ENCODE results near the gene ABCC1. TPM values are rescaled to one million over a fixed set of nuclear protein-coding genes. Genes with fewer than 3 reads are reported as not detected.

ABCC1 gene
- total RNA-seq, 1 experiment from 2014 or later, result 61.9 TPM

DNA sequence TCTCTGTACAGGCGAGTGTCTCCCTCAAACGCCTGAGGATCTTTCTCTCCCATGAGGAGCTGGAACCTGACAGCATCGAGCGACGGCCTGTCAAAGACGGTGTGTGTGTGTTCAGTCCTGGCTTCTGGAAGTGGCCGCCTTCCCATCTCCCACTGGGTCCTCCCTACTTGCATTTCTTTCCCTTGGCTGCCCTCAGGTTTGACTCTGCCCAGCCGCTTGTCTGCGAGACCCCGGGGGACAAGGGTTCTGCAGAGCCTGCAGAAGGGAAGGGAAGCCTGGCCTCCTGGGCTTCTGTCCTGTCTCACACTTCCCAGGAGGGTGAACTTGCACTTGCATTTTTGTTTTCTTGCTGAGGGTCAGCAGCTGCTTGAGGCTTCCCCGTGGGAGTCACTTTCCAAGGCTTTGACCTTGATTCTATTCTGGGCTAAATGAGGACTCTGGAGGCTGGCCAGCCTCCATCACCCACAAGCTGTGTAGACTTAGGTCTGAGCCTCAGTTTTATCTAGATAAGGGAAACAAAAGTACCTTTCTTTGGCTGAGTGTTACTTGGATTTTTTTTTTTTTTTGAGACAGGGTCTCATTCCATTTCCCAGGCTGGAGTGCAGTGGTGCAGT, 122.3 kb downstream of the ABCC1 start:
- ATAC-seq, result no peak
- Mint-ChIP-seq H3K27ac (peak overlapping the region; percentile 36; the same call in 1 of the 2 replicates), H3K27me3 (ENCODE audit: low read depth) (no peaks in the 10 kb centered on the region), H3K4me3 (no peak overlapping the region), H3K4me1 (peaks cover 18% of the 10 kb centered on the region), H3K36me3 (peaks cover 57% of the 10 kb centered on the region), H3K9me3 (no peaks in the 10 kb centered on the region)
- TF ChIP-seq ZNF219 (CRISPR knock-in tag; IDR thresholded peaks at IDR 0.05; ENCODE audit: borderline replicate concordance) (no peak), NR2C2 (CRISPR knock-in tag; IDR thresholded peaks at IDR 0.05) (no peak), ZNF416 (CRISPR knock-in tag; IDR thresholded peaks at IDR 0.05) (no peak), FOXJ3 (CRISPR knock-in tag; IDR thresholded peaks at IDR 0.05; ENCODE audit: borderline replicate concordance) (no peak), ZNF425 (CRISPR knock-in tag; conservative IDR thresholded peaks at IDR 0.05) (no peak), HMGA2 (CRISPR knock-in tag; IDR thresholded peaks at IDR 0.05) (no peak), TP53 (CRISPR knock-in tag; IDR thresholded peaks at IDR 0.05) (no peak), ZNF121 (CRISPR knock-in tag; IDR thresholded peaks at IDR 0.05) (no peak), GTF2I (CRISPR knock-in tag; conservative IDR thresholded peaks at IDR 0.05) (no peak), RORB (CRISPR knock-in tag; IDR thresholded peaks at IDR 0.05) (no peak), ATF1 (CRISPR knock-in tag; IDR thresholded peaks at IDR 0.05) (no peak), CREM (CRISPR knock-in tag; IDR thresholded peaks at IDR 0.05) (no peak), SMAD3 (CRISPR knock-in tag; IDR thresholded peaks at IDR 0.05; ENCODE audit: borderline replicate concordance) (no peak), ZNF423 (CRISPR knock-in tag; IDR thresholded peaks at IDR 0.05) (no peak), ZMAT4 (CRISPR knock-in tag; IDR thresholded peaks at IDR 0.05) (no peak), ESRRA (CRISPR knock-in tag; IDR thresholded peaks at IDR 0.05; ENCODE audit: borderline replicate concordance) (no peak), KAT7 (CRISPR knock-in tag; IDR thresholded peaks at IDR 0.05; ENCODE audit: borderline replicate concordance) (no peak)
- TF ChIP-seq, protein P1, sequence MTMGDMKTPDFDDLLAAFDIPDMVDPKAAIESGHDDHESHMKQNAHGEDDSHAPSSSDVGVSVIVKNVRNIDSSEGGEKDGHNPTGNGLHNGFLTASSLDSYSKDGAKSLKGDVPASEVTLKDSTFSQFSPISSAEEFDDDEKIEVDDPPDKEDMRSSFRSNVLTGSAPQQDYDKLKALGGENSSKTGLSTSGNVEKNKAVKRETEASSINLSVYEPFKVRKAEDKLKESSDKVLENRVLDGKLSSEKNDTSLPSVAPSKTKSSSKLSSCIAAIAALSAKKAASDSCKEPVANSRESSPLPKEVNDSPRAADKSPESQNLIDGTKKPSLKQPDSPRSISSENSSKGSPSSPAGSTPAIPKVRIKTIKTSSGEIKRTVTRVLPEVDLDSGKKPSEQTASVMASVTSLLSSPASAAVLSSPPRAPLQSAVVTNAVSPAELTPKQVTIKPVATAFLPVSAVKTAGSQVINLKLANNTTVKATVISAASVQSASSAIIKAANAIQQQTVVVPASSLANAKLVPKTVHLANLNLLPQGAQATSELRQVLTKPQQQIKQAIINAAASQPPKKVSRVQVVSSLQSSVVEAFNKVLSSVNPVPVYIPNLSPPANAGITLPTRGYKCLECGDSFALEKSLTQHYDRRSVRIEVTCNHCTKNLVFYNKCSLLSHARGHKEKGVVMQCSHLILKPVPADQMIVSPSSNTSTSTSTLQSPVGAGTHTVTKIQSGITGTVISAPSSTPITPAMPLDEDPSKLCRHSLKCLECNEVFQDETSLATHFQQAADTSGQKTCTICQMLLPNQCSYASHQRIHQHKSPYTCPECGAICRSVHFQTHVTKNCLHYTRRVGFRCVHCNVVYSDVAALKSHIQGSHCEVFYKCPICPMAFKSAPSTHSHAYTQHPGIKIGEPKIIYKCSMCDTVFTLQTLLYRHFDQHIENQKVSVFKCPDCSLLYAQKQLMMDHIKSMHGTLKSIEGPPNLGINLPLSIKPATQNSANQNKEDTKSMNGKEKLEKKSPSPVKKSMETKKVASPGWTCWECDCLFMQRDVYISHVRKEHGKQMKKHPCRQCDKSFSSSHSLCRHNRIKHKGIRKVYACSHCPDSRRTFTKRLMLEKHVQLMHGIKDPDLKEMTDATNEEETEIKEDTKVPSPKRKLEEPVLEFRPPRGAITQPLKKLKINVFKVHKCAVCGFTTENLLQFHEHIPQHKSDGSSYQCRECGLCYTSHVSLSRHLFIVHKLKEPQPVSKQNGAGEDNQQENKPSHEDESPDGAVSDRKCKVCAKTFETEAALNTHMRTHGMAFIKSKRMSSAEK (CRISPR knock-in tag; IDR thresholded peaks at IDR 0.05; ENCODE audit: borderline replicate concordance), result no peak
- TF ChIP-seq, protein P2, sequence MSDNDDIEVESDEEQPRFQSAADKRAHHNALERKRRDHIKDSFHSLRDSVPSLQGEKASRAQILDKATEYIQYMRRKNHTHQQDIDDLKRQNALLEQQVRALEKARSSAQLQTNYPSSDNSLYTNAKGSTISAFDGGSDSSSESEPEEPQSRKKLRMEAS (CRISPR knock-in tag; IDR thresholded peaks at IDR 0.05), result no peak
- ChIA-PET CTCF (interaction anchor here (1.2 kb wide), 1 partner anchor 197 kb away, joined by 3 read pairs; no protein-coding TSS in a partner anchor), POLR2A (no interaction called here)
- DNase-seq (ENCODE audit: low spot score), result no peak

DNA sequence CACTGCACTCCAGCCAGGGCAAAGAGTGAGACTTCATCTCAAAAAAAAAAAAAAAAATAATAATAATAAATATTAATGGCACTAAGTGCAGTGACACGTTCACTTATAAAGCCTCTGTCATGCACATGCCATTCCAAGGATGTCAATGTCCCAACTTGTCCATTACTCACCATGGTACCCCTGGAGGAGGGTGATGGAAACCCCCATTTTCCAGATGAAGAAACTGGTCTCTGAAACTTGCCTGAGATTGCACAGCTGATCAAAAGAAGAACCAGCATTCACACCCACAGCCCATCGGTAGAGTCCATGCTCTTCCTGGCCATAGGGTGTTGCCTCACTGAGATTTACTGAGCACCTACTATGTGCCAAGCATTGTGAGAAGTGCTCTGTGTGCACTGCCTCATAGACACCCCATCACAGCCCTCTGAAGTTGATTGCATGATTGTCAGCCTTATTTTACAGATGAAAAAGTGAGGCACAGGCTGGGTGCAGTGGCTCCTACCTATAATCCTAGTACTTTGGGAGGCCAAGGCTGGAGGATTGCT, 123.7 kb downstream of the ABCC1 start:
- peak overlapping the region; percentile 27; the same call in 1 of the 2 replicates for H3K27ac Mint-ChIP-seq
- DNase-seq (ENCODE audit: low spot score) (no peak), ATAC-seq (no peak)
- H3K36me3 Mint-ChIP-seq, result peaks cover 60% of the 10 kb centered on the region
- no peaks in the 10 kb centered on the region for H3K9me3 Mint-ChIP-seq
- no peaks in the 10 kb centered on the region for H3K27me3 Mint-ChIP-seq (ENCODE audit: low read depth)
- H3K4me3 Mint-ChIP-seq, result no peak overlapping the region
- POLR2A ChIA-PET, result no interaction called here
- CTCF ChIA-PET, result no interaction called here
- H3K4me1 Mint-ChIP-seq, result peaks cover 18% of the 10 kb centered on the region
- TF ChIP-seq ATF3 (CRISPR knock-in tag; conservative IDR thresholded peaks at IDR 0.05), result no peak
- TF ChIP-seq NR2C2 (CRISPR knock-in tag; IDR thresholded peaks at IDR 0.05), result no peak
- no peak for TF ChIP-seq ZBTB43 (CRISPR knock-in tag; IDR thresholded peaks at IDR 0.05)
- no peak for TF ChIP-seq CREM (CRISPR knock-in tag; IDR thresholded peaks at IDR 0.05)
- TF ChIP-seq EMX1 (CRISPR knock-in tag; IDR thresholded peaks at IDR 0.05), result no peak
- no peak for TF ChIP-seq KAT7 (CRISPR knock-in tag; IDR thresholded peaks at IDR 0.05; ENCODE audit: borderline replicate concordance)
- no peak for TF ChIP-seq MYBL2 (CRISPR knock-in tag; IDR thresholded peaks at IDR 0.05)
- no peak for TF ChIP-seq ERG (CRISPR knock-in tag; IDR thresholded peaks at IDR 0.05)
- TF ChIP-seq RELA (CRISPR knock-in tag; IDR thresholded peaks at IDR 0.05; ENCODE audit: borderline replicate concordance), result no peak
- TF ChIP-seq NR1H2 (CRISPR knock-in tag; IDR thresholded peaks at IDR 0.05), result no peak

All from WTC11 (cell line).